GM19239 (cell line): ENCODE data around the gene KRT7.

ENCODE experiments used
- DNase-seq: peaks from one replicate; pipeline ENCODE4 v3.0.0; 2011; ENCODE audit warnings: low spot score; ENCODE audit not compliant: insufficient read length
- FAIRE-seq: peaks from 2 replicates; lab custom pipeline; 2011; peaks lifted over from hg19 to GRCh38; lab: Jason Lieb, UNC

KRT7 gene

GRCh38 chr12:52210925-52211650, 22.0 kb upstream of the KRT7 start:
- no peak for DNase-seq
- no peak for FAIRE-seq

DNA sequence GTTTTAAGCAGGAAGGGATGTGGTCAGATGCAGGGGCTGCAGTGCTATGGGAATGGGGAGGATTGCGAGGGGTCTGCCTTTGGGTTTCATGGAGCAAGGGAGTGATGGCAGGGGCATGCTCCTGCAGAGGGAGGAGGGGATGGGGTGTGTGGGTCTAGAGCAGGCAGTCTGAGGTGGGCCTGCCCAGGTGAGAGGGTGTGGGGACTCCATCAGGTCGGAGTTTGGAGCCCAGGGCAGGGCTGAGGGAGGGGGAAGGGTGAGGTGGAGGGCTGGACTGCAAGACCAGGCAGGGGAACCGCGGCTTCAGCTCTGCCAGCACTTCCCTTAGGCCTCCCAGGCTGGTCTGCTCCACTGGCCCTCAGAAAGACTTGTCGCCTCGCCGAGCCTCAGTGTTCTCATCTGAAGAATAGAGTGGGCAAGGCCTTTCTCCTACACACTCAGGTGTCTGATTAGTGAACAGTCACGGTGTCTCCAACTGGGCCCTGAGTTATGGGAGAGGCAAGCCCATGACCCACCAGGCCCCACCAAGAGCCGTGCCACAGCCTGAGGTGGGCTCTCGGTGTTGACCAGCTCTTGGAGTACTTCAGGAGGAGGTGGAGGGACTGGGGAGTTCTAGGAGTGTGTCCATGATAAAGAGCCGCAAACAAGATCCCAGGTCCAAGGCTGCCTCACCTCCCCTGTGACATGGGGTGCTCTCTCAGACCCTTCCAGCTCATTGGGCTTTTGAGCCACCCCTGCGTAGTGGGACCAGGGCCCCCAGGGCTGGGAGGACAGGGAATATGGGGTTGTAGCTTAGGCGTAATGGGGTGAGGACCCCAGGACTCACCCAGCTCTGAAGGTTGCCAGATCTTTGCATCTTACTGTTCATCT, 21.1 kb upstream of the KRT7 start:
- FAIRE-seq: no peak
- no peak for DNase-seq

- FAIRE-seq (no peak), DNase-seq (no peak)
Measured at GRCh38 chr12:52212701-52213563, 20.1 kb upstream of the KRT7 start.

- peak; percentile 23 for FAIRE-seq
- peak; percentile 57 for DNase-seq
Measured at GRCh38 chr12:52213564-52214420, 19.3 kb upstream of the KRT7 start.

DNA sequence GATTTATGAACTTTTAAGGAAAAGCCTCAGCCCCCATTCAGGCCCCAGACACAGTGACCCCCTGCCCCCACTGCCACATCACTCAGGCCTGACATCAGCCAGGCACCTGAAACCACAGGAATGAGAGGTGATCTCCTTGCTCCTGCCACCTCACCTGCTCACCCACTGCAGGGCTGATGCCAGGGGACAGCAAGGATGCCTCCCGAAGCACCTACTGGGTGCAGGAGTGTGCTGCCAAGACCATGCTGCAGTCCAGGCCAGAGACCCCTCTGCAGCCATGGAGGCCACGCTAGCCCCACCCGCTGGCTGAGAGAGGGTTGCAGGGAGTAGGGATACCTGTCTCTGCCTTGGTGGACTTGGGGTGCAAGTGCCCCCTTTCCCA, 18.6 kb upstream of the KRT7 start:
- FAIRE-seq (no peak), DNase-seq (no peak)

DNA sequence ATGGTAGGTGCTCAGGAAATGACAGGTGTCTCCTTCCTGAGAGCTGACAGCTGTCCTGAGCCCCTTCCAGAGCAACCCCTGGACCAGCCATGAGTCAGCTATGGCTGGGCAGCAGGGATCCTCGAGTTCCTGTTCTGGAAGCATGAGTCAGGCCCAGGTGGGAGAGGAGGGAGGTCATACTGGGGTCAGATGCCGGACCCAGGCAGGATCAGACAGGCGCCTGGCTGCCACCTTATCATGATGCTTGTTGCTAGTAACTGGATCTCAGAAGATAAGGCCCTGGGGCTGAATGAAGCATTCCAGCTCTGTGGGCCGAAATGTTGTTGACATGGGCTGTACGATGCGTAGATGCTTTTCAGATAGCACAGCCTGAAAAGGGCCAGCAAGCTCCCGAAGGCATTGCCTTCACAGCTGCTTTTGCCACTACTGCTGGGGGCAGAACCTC, 17.4 kb upstream of the KRT7 start:
- FAIRE-seq (no peak), DNase-seq (no peak)

DNA sequence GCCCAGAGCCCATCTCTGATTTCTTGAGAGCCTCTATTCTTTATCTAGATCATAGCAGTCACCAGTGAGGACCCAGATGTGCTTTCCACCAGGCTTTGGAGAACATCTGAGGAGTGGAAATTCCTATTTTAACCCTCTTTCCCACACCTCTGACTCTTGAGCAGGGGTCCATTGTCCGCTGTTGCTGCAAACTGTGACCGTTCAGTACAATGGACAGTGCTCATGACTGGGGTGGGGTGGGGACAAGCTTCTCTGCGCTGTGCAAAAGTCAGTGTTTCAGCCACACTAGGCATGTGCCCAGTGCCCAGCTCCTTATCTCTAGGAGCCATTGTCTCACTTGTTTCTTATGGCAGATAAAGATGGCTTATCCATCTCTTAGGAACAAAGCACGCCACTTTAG, 16.9 kb upstream of the KRT7 start:
- DNase-seq (no peak), FAIRE-seq (no peak)

GRCh38 chr12:52216807-52217206, 16.2 kb upstream of the KRT7 start:
- FAIRE-seq (no peak), DNase-seq (no peak)

DNA sequence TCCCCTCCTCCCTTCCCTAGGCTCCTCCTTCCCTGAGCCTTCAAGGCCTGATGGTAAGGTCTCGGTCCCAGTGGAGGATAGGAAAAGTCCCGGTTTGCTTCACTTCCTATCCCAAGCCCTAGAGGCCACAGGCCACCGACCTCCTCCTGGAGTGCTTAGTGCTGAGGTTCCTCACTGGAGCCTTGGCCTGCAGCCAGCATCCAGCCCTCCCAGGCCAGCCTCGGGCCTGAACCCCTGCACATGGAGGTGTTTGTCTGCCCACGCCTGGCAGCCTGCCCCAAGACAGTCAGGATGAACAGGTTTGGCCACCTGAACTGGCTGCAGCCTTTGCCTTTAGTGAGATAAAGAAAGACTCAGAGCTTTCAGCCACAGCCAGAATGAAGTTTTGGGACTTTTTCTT, 15.8 kb upstream of the KRT7 start:
- no peak for FAIRE-seq
- DNase-seq: no peak

DNA sequence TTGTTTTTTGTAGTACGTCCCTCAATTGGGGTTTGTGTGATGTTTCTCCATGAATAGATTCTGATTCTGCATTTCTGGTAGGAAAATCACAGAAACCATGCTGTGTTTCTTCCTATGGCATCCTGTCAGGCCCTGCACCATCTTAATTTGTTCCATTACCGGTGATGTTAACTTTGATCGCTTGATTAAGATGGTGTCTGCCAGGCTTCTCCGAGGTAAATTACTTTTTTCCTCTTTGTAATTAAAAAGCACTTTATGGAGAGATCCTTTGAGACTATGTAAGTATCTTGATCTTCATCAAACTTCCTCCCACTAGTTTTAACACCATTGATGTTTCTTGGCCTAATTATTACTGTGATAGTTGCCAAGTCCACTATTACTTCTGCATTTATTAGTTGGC, 15.0 kb upstream of the KRT7 start:
- FAIRE-seq: no peak

GRCh38 chr12:52220477-52220876, 12.6 kb upstream of the KRT7 start:
- DNase-seq (no peak), FAIRE-seq (no peak)

More for the DNA sequence above, 15.0 kb upstream of the KRT7 start:
- DNase-seq: no peak

DNA sequence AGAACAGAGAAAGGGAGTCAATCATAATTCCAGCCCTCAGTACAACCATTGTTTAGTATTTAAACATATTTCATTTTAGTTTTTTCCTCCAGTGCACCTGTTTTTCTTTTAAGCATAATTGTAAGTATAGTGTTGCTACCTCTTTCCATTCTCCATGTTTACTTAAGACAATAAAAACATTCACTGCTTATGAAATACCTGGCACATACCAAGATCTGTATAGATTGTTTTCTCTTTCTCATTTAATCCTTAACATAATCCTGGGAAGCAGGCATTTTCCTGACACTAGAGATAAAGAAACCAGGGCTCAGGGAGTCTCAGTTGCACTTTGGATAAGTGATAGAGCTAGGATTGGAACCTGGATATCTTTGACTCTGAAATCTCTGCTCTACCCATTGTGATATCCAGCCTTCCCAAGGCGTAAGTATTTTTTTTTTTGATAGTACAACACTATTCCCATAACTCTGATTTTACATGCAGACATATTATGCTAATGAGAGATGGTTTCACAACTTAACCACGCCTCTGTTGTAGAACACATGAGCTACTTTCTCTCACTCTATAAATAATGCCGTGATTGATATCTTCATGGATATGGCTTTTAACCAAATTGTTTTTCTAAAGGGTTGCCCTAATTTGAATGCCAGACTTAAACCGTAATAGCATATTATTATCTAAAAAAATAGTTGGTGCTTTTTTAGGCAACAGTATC, 11.8 kb upstream of the KRT7 start:
- FAIRE-seq (no peak), DNase-seq (no peak)

- FAIRE-seq: no peak
- no peak for DNase-seq
Measured at GRCh38 chr12:52221912-52222457, 11.1 kb upstream of the KRT7 start.

DNA sequence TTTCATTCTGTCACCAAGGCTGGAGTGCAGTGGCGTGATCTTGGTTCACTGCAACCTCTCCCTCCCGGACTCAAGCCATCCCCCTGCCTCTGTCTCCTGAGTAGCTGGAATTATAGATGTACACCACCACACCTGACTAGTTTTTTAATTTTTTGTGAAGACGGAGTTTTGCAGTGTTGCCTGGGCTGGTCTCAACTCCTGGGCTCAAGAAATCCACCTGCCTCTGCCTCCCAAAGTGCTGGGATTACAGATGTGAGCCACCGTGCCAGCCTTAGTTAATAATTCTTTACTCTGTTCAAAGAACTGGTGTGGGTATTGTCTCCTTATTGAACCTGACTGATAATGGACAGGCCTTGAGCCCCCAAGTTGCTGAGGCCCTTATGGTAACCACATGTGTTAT, 10.4 kb upstream of the KRT7 start:
- FAIRE-seq (no peak), DNase-seq (no peak)

DNA sequence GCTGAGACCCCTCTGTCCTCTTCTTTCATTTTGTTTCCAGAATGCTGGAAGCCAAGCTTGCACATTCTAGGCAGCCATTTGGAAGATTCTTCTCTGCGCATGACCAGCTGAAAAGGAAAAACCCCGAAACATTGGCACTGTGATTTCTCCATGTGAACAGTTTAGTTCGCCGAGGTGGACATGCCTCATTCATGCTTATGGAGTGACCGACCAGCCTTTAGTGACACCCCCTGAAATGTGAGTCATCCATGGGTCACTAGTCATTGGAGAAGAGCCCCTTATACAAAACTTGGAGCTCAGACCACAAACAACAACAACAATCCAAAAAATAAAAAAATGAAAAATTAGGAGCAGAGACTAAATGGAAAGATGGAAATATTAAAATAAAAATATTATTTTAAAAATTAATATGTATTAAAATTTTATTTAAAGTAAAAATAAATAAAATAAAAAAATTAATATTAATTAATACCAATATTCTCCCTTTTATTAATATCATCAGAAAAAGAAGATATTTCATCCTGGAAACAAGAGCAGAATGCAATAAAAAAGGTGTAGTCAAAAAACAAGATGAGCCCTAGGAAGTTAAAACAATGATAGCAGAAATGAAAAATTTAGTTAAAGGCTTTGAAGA, 9.5 kb upstream of the KRT7 start:
- FAIRE-seq (no peak), DNase-seq (no peak)

- DNase-seq: no peak
- FAIRE-seq: no peak
Measured at GRCh38 chr12:52224151-52224550, 8.9 kb upstream of the KRT7 start.

- FAIRE-seq: no peak
Measured at GRCh38 chr12:52225752-52226151, 7.3 kb upstream of the KRT7 start.

GRCh38 chr12:52226446-52226845, 6.6 kb upstream of the KRT7 start:
- no peak for DNase-seq
- FAIRE-seq: no peak

More at GRCh38 chr12:52225752-52226151, 7.3 kb upstream of the KRT7 start:
- DNase-seq: no peak
